ENCODE data around the gene SLAMF7. TPM values are rescaled to one million over a fixed set of nuclear protein-coding genes. Genes with fewer than 3 reads are reported as not detected.

Gene SLAMF7
- total and polyA plus RNA-seq, 2 donors (not counting 3 experiments of a cell fraction or from before 2014, with no cell fraction given), result not detected

- Histone ChIP-seq H3K9me1 (replicated peaks; ENCODE audit: control insufficient read depth, extremely low read depth, insufficient read depth, low read length) (no peaks in the 10 kb centered on the region), H3K4me1 (ENCODE audit: control insufficient read depth, extremely low read depth, insufficient read depth, low read length) (no peaks in the 10 kb centered on the region), H3K27ac (ENCODE audit: insufficient read depth, low read depth, low read length) (no peak overlapping the region), H3K4me3 (replicated peaks in 1 of 3; ENCODE audit: insufficient read depth in 1 of 3, low read depth in 1 of 3, low read length in 3 of 3) (no peak overlapping the region), H3K4me2 (ENCODE audit: insufficient read depth, low read length) (no peak overlapping the region), H3K36me3 (ENCODE audit: control insufficient read depth in 2 of 2, extremely low read depth in 1 of 2, insufficient read depth in 2 of 2, low read length in 2 of 2) (no peaks in the 10 kb centered on the region), H3K27me3 (ENCODE audit: control insufficient read depth in 2 of 2, insufficient read depth in 2 of 2, low read length in 2 of 2) (peaks cover 0 to 5% of the 10 kb centered on the region in 2 experiments), H3K9ac (replicated peaks; ENCODE audit: extremely low read depth, insufficient read depth, low read length) (no peak overlapping the region), H3K79me2 (ENCODE audit: control insufficient read depth, insufficient read depth, low read length) (no peaks in the 10 kb centered on the region), H4K20me1 (replicated peaks; ENCODE audit: control insufficient read depth, extremely low read depth, insufficient read depth, low read length) (no peaks in the 10 kb centered on the region), H3K9me3 (replicated peaks; ENCODE audit: control insufficient read depth, insufficient read depth, low read length) (no peaks in the 10 kb centered on the region), H2AFZ (ENCODE audit: low read depth, low read length) (no peak overlapping the region)
- ChIA-PET POLR2A (no interaction called here), CTCF (no interaction called here)
- no peak for FAIRE-seq
- TF ChIP-seq CTCF (IDR thresholded peaks at IDR 0.05; ENCODE audit: extremely low read depth in 1 of 2, insufficient read depth in 1 of 2, low read depth in 1 of 2, low read length in 2 of 2) (no peak), JUN (IDR thresholded peaks at IDR 0.05; ENCODE audit: borderline replicate concordance, insufficient read depth, insufficient read length, low read depth) (no peak), FOS (IDR thresholded peaks at IDR 0.05; ENCODE audit: borderline replicate concordance, insufficient read depth, low read length) (no peak), POLR2AphosphoS5 (IDR thresholded peaks at IDR 0.05; ENCODE audit: insufficient read depth, low read depth, low read length) (no peak), GATA2 (IDR thresholded peaks at IDR 0.05; ENCODE audit: insufficient read depth, insufficient read length, low read depth, low read length) (no peak), POLR2A (IDR thresholded peaks at IDR 0.05; ENCODE audit: low read depth, low read length) (no peak), MAX (IDR thresholded peaks at IDR 0.05; ENCODE audit: insufficient read depth, insufficient read length) (no peak), EZH2 (IDR thresholded peaks at IDR 0.05; ENCODE audit: borderline replicate concordance, low read depth, low read length, severe bottlenecking) (no peak), MYC (IDR thresholded peaks at IDR 0.05; ENCODE audit: low read depth, low read length) (no peak)
- dilution Hi-C loops (cut with MboI; ENCODE audit: extremely low pct_ligation_motif_present, low sequenced_read_pairs) (no loop called here), intact Hi-C loops (cut with micrococcal nuclease) (no loop called here)
- BruUV-seq (replicated peaks), result no TSS peak
- DNase-seq (ENCODE audit: low read depth, low spot score), result no peak
Observed at GRCh38 chr1:160718210-160718609, 20.8 kb upstream of the SLAMF7 start.

Measured in endothelial cell of umbilical vein (primary cell).